HT1080 (cell line): ENCODE results near the gene PLA2G12A. TPM values are rescaled to one million over a fixed set of nuclear protein-coding genes. Genes with fewer than 3 reads are reported as not detected.
"Not testable (repeated sequence)": the region's sequence is repeated elsewhere in the genome, so short reads cannot be mapped to it uniquely, and the experiment has no call there.

Experiments
- DNase-seq: peaks from one replicate; pipeline ENCODE4 v3.0.0-alpha.2; 2015; ENCODE audit warnings: low read depth
- small RNA-seq: library from RNA; depleted of rRNA; stranded (forward); fragments of <200 nt; gene quantifications from one replicate; pipeline ENCODE3, GENCODE V24; 2014
- total RNA-seq: library from RNA; depleted of rRNA; stranded (reverse); fragments of >200 nt; shearing (Covaris generic); gene quantifications from 2 replicates; pipeline ENCODE4 v1.2.3, GENCODE V29; 2014; rRNA removed

The PLA2G12A gene
- total RNA-seq, 1 experiment from 2014 or later: 50.5 TPM

GRCh38 chr4:109682875-109683274, 47.0 kb downstream of the PLA2G12A start:
- no peak for DNase-seq

DNA sequence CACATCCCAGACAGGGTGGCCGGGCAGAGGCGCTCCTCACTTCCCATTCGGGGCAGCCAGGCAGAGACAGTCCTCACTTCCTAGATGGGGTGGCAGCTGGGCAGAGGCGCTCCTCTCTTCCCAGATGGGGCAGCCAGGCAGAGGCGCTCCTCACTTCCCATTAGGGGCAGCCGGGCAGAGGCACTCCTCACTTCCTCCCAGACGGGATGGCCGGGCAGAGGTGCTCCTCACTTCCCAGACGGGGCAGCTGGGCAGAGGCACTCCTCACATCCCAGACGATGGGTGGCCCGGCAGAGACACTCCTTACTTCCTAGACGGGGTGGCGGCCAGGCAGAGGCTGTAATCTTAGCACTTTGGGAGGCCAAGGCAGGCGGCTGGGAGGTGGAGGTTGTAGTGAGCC, 50.9 kb downstream of the PLA2G12A start:
- not testable (repeated sequence) for DNase-seq

- DNase-seq: not testable (repeated sequence)
These were observed 51.4 kb downstream of the PLA2G12A start for GRCh38 chr4:109678472-109678871.

DNA sequence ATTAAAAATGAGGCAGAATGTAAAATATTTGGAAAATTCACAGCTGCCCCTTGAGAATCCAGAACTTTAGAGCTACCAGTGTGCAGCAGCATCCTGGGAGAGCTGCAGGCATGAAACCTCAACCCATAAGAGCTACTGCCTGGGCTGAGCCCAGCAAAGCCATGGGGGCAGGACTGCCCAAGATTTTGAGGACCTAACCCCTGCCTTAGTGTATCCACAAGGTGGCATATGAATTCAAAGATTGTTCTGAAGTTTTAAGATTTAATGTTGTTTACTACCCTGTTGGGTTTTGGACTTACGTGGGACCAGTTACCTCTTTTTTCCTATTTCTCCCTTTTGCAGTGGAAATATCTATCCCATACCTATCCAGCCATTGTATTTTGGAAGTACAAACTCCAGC, 53.0 kb downstream of the PLA2G12A start:
- DNase-seq: no peak

- DNase-seq: no peak
These were observed 54.0 kb downstream of the PLA2G12A start for GRCh38 chr4:109675843-109676242.

DNA sequence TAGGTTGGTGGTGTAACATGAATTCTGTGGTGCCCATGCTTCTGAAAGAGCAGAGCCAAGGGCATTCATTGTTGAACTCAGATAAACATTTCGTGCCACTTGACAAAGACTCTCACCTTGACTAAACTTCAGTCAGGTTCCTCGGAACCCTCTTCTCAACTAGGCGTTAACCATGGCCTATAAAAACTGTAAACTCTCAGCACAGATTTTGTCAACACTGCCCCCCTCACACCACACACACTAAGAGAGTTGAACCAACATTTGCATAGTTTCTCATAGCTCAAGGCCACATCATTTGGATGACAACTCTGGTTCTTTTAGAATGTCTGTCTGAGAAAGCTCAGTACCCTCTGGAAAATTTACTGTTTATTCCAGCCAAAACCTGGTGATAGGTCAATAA, 54.7 kb downstream of the PLA2G12A start:
- DNase-seq: no peak

DNA sequence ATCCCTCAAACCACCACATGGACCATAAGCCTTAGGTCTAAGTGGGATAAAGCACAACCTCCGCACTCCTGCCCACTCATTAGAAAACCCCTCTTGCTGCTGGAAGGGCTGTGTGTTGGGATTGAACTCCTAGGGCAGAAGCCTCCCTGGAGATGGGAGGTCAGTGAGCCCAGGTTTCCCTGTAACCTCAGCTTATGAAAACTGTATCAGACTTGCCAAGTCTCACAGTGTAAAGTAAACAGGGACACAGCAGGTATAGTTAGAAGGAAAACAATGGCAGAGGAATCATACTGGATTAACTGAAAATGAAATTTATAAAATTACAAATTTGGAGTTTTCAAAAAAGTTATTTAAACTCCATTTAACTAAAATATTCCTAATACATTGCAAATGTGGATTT, 56.6 kb downstream of the PLA2G12A start:
- no peak for DNase-seq

- DNase-seq: no peak
These were observed 57.5 kb downstream of the PLA2G12A start for GRCh38 chr4:109672169-109672930.

- no peak for DNase-seq
These were observed 58.5 kb downstream of the PLA2G12A start for GRCh38 chr4:109671350-109671749.

DNA sequence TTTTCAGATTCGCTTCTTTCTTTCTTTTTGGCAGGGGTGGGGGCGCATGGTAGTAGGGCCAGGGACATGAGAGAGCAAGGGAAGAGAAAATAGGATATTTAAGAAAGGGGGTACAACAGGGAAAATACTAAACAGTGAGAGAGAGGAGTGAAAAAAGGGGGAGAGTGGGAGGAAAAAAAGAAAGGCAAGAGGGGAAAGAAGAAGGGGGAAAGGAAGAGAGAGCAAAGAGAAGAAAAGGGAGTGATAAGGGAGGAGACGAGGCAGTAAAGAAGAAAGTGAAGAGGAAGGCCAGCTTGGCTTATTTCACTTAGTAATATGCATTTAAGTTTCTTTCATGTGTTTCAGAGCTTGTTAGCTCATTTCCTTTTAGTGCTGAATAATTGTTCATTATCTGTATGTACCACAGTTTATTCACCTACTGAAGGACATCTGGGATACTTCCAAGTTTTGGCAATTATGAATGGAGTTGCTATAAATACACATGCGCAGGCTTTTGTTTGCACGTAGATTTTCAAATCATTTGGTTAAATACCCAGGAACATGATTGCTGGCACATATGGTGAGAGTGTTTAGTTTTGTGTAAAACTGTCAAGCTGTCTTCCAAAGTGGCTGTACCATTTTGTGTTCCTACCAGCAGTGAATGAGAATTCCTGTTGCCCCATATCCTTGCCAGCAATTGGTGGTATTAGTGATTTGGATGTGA, 63.9 kb downstream of the PLA2G12A start:
- DNase-seq: no peak

- DNase-seq: no peak
These were observed 67.1 kb downstream of the PLA2G12A start for GRCh38 chr4:109662771-109663170.

DNA sequence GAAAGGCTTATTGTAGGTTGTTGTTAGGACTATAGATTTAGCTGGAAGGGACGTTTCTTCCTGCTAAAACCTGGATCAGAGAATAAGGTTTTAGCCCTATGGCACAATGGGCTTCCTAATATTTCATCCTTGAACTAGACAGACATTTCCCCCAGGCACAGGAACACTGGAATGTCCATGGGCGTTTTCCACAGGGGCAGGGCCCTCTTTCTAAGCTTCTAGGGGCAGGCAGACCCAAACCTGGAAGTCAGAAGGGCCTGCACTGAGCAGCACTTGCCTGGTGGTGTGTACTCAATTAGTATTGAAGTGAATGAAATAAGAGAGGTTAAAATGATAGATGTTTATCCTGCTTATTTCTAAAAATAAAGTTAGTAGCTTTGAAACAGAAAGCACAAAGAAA, 67.8 kb downstream of the PLA2G12A start:
- no peak for DNase-seq

Small RNA genes lying within 50 kb of the gene (small RNA-seq; reads per million reads assigned to genes)
- gene HIGD1AP14: not detected

Other genes starting within 250 kb of the PLA2G12A start
- 50.1 and 92.6 TPM in 2 replicates for gene MCUB, start 169.8 kb downstream of the PLA2G12A start, total RNA-seq
- gene CASP6, start 26.6 kb downstream of the PLA2G12A start, total RNA-seq: 26.2 and 31.1 TPM in 2 replicates
- gene CFI, start 71.9 kb upstream of the PLA2G12A start, total RNA-seq: 0.08 TPM in 1 of 2 replicates, not detected in the other
- gene GAR1, start 85.7 kb upstream of the PLA2G12A start, total RNA-seq: 16.5 and 50.4 TPM in 2 replicates
- gene RRH, start 97.9 kb upstream of the PLA2G12A start, total RNA-seq: 0.17 TPM in 1 of 2 replicates, not detected in the other
- not detected in 2 replicates for gene LRIT3, start 118.0 kb upstream of the PLA2G12A start, total RNA-seq
- gene EGF, start 182.8 kb upstream of the PLA2G12A start, total RNA-seq: 2.0 and 3.5 TPM in 2 replicates